Activated naive CD4-positive, alpha-beta T cell treated with anti-CD3 and anti-CD28 coated beads, Interleukin-2, amount 50 U/mL, for 72 hours (primary cell): ENCODE results near the gene ERICH2. TPM values are rescaled to one million over a fixed set of nuclear protein-coding genes. Genes with fewer than 3 reads are reported as not detected.

Experiments
- ATAC-seq, 2 donors: fragments of 150-1000 bp; cut with Tn5 transposase; 2 replicates each; pipeline ENCODE4 v1.10.0; 2021; ENCODE audit warnings: mild to moderate bottlenecking in 2 of 2, moderate library complexity in 2 of 2
- DNase-seq, 2 donors: peaks; one replicate each; pipeline ENCODE4 v3.0.0; 2021 to 2022; ENCODE audit warnings: low spot score in 2 of 2
- H3K27ac Mint-ChIP-seq, 2 donors: one replicate each; pipeline ENCODE4 v1.8.0; 2022; ENCODE audit warnings: mild to moderate bottlenecking in 2 of 2, mixed read lengths in 2 of 2
- H3K36me3 Mint-ChIP-seq, 2 donors: one replicate each; pipeline ENCODE4 v1.8.0; 2022; ENCODE audit warnings: mixed read lengths in 2 of 2
- H3K9me3 Mint-ChIP-seq, 2 donors: one replicate each; pipeline ENCODE4 v1.8.0; 2022; ENCODE audit warnings: mixed read lengths in 2 of 2
- total RNA-seq, 2 donors: library from RNA; stranded (reverse); gene quantifications; one replicate each; pipeline ENCODE4 v1.2.3, GENCODE V29; 2022

The ERICH2 gene
- total RNA-seq, 2 donors from 2014 or later = not detected

GRCh38 chr2:170820757-170821530, 50.8 kb downstream of the ERICH2 start:
- Mint-ChIP-seq H3K36me3 (peaks cover 0 to 22% of the 10 kb centered on the region in 2 donors), H3K9me3 (no peaks in the 10 kb centered on the region), H3K27ac (no peak overlapping the region)
- no peak for DNase-seq
- no peak for ATAC-seq

- Mint-ChIP-seq H3K9me3 (no peaks in the 10 kb centered on the region), H3K27ac (no peak overlapping the region), H3K36me3 (peaks cover 0 to 22% of the 10 kb centered on the region in 2 donors)
- DNase-seq (no peak), ATAC-seq (no peak)
Observed at GRCh38 chr2:170821531-170822289, 51.5 kb downstream of the ERICH2 start.

- Mint-ChIP-seq H3K36me3 (peaks cover 0 to 22% of the 10 kb centered on the region in 2 donors), H3K9me3 (no peaks in the 10 kb centered on the region), H3K27ac (no peak overlapping the region)
- DNase-seq = peak in 1 of 2 donors; percentile 69
- ATAC-seq = peak; percentile 60 to 65
Observed at GRCh38 chr2:170822290-170823087, 52.3 kb downstream of the ERICH2 start.

GRCh38 chr2:170823088-170823897, 53.1 kb downstream of the ERICH2 start:
- no peak for DNase-seq
- ATAC-seq = peak in 1 of 2 donors; percentile 12
- no peaks in the 10 kb centered on the region for H3K9me3 Mint-ChIP-seq
- peaks cover 0 to 22% of the 10 kb centered on the region in 2 donors for H3K36me3 Mint-ChIP-seq
- H3K27ac Mint-ChIP-seq = no peak overlapping the region

DNA sequence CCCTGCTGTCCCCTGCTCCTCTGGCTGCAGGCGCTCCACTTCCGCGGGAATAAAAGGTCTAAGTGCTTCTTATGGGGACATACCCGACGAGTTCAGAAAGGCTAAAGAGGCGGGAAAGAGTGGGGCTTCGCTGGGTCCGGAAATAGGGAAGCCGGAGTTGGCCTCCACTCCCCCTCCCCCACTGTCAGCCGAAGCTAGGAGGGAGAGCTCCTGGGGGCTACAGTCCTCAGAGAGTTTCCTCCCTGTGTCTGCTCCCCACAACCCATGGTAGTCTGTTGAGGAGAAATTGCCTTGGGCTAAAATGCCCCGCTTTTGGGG, 53.7 kb downstream of the ERICH2 start:
- ATAC-seq = no peak
- H3K36me3 Mint-ChIP-seq = peaks cover 0 to 17% of the 10 kb centered on the region in 2 donors

GRCh38 chr2:170824526-170825015, 54.4 kb downstream of the ERICH2 start:
- no peak for DNase-seq
- no peaks in the 10 kb centered on the region for H3K9me3 Mint-ChIP-seq
- peaks cover 0 to 17% of the 10 kb centered on the region in 2 donors for H3K36me3 Mint-ChIP-seq
- no peak for ATAC-seq
- no peak overlapping the region for H3K27ac Mint-ChIP-seq

More for the DNA sequence above, 53.7 kb downstream of the ERICH2 start:
- Mint-ChIP-seq H3K27ac (no peak overlapping the region), H3K9me3 (no peaks in the 10 kb centered on the region)
- no peak for DNase-seq

- Mint-ChIP-seq H3K9me3 (no peaks in the 10 kb centered on the region), H3K36me3 (no peaks in the 10 kb centered on the region)
- no peak for ATAC-seq
Observed at GRCh38 chr2:170827841-170828532, 57.8 kb downstream of the ERICH2 start.

DNA sequence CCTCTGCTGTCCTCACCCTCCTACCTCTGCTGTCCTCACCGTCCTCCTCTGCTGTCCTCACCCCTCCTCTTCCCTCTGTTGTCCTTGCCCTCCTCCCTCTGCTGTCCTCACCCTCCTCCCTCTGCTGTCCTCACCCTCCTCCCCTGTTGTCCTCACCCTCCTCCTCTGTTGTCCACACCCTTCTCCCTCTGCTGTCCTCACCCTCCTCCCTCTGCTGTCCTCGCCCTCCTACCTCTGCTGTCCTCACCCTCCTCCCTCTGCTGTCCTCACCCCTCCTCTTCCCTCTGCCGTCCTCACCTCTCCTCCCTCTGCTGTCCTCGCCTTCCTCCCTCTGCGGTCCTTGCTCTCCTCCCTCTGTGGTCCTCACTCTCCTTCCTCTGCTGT, 58.3 kb downstream of the ERICH2 start:
- no peak for DNase-seq
- ATAC-seq = no peak
- Mint-ChIP-seq H3K27ac (peak overlapping the region in 1 of 2 donors; percentile 70), H3K9me3 (no peaks in the 10 kb centered on the region), H3K36me3 (no peaks in the 10 kb centered on the region)

More at GRCh38 chr2:170827841-170828532, 57.8 kb downstream of the ERICH2 start:
- no peak for DNase-seq
- H3K27ac Mint-ChIP-seq = peak overlapping the region in 1 of 2 donors; percentile 70

DNA sequence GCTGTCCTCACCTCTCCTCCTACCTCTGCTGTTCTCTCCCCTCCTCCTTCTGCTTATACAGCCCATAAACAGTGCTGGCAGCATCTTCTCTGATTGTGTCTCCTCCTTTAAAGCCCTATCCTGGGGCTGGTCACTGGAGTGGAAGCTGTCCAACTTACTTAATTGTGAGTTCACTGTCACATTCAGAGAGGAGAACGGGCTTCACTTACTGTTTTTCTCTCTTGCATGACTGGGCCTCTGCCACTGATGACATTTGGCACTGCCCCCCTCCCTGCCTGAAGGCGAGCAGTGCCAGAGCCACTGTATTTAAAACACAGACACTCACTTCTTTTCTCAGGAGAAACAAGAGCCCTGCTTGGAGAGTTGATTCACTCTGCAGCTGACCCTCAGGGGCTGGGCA, 58.9 kb downstream of the ERICH2 start:
- Mint-ChIP-seq H3K9me3 (no peaks in the 10 kb centered on the region), H3K27ac (peak overlapping the region in 1 of 2 donors; percentile 70), H3K36me3 (no peaks in the 10 kb centered on the region)
- DNase-seq (no peak), ATAC-seq (no peak)

- no peak for DNase-seq
- ATAC-seq = no peak
- Mint-ChIP-seq H3K27ac (no peak overlapping the region), H3K36me3 (no peaks in the 10 kb centered on the region), H3K9me3 (no peaks in the 10 kb centered on the region)
Observed at GRCh38 chr2:170830166-170830565, 60.0 kb downstream of the ERICH2 start.

- ATAC-seq = no peak
- H3K27ac Mint-ChIP-seq = no peak overlapping the region
- H3K36me3 Mint-ChIP-seq = no peaks in the 10 kb centered on the region
Observed at GRCh38 chr2:170831115-170831514, 60.9 kb downstream of the ERICH2 start.

DNA sequence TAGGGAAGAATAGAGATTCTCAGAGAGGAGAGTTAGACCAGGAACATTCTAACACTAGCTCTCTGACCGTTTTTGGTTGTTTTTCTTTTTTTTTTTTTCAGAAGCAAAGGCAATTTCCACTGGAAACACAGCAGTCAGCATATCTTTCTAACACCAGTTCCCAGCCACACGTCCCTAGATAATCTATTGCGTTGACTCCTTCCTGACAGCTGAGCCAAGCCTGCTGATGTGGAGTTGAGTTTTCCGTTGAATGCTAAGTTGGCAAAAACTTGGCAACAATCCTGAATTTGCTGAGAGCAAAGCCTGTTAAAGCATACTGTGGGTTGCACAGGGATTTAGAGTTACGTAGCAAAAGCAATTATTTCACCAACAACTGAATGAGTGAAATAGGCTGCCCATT, 65.8 kb downstream of the ERICH2 start:
- ATAC-seq (no peak), DNase-seq (no peak)
- H3K27ac Mint-ChIP-seq = no peak overlapping the region
- no peaks in the 10 kb centered on the region for H3K9me3 Mint-ChIP-seq
- no peaks in the 10 kb centered on the region for H3K36me3 Mint-ChIP-seq

More at GRCh38 chr2:170831115-170831514, 60.9 kb downstream of the ERICH2 start:
- no peak for DNase-seq
- H3K9me3 Mint-ChIP-seq = no peaks in the 10 kb centered on the region

DNA sequence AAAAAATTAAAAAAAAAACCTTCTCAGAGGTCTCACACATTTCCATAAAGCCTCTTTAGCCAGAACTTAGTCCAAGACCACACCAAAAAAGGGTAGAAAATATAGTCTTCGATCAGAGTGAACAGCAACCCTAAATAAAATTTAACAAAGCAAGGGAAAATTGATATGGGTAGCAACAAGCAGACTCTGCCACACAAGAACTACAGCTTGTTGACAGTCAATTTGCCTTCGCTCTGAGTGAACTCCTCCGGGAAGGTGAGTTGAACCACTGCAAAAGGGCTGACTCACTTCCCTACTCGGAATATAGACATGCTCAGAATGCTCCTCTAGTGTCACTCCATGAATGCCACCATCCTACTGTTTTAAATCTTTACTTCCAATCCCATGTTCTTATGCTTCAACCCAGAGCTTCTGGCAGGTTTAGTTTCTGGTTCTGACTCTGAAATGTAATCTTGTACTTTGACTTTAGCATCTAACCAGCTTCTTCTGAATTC, 70.6 kb downstream of the ERICH2 start:
- ATAC-seq (peak; percentile 37 to 50), DNase-seq (no peak)
- Mint-ChIP-seq H3K9me3 (peaks cover 0 to 3% of the 10 kb centered on the region in 2 donors), H3K27ac (no peak overlapping the region), H3K36me3 (peaks cover 0 to 9% of the 10 kb centered on the region in 2 donors)

DNA sequence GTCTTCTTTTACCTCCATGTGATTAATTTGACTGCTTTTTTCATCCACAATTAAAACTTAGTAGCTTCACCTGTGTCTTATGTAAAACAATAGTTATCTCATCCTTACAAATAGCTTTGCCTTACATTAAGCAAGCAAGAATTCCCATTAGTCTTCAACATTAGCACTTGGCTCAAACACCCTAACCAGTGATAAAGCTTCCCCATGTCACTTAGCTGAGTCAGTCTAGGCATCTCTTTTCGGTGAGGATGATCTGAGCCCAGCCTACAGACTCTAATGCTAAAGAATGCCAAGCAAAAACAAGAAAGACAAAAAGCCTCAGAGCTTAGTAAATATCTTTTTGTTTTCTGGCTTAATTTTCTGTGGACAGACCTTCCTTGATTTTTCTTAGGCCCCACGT, 72.6 kb downstream of the ERICH2 start:
- Mint-ChIP-seq H3K9me3 (peaks cover 0 to 3% of the 10 kb centered on the region in 2 donors), H3K36me3 (peaks cover 0 to 9% of the 10 kb centered on the region in 2 donors), H3K27ac (no peak overlapping the region)
- DNase-seq = no peak
- ATAC-seq = no peak

DNA sequence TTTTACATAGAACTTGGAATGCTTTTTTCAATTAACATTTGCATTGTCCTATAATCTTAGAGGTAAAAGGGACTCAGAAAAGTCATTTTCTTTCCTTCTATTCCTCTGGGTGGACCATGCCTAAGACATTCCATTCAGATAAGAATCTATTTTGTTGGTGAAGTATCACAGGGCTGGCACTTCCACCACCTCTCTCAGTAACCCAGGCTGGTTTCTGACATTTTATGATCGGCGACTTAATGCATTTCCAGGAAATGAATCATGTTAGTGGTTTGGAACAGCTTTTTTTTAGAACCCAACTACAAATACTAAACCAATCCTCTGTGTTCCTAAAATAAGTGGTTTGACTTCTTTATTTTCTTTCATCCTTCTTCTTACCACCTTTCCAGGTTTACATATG, 73.5 kb downstream of the ERICH2 start:
- H3K9me3 Mint-ChIP-seq = peaks cover 0 to 3% of the 10 kb centered on the region in 2 donors
- H3K27ac Mint-ChIP-seq = peak overlapping the region in 1 of 2 donors; percentile 68
- ATAC-seq (peak; percentile 66 to 86), DNase-seq (no peak)
- H3K36me3 Mint-ChIP-seq = peaks cover 0 to 9% of the 10 kb centered on the region in 2 donors
